ENCODE results near the gene MUC22. TPM values are rescaled to one million over a fixed set of nuclear protein-coding genes. Genes with fewer than 3 reads are reported as not detected.

Gene MUC22
- total and polyA plus RNA-seq, 4 donors = not detected

DNA sequence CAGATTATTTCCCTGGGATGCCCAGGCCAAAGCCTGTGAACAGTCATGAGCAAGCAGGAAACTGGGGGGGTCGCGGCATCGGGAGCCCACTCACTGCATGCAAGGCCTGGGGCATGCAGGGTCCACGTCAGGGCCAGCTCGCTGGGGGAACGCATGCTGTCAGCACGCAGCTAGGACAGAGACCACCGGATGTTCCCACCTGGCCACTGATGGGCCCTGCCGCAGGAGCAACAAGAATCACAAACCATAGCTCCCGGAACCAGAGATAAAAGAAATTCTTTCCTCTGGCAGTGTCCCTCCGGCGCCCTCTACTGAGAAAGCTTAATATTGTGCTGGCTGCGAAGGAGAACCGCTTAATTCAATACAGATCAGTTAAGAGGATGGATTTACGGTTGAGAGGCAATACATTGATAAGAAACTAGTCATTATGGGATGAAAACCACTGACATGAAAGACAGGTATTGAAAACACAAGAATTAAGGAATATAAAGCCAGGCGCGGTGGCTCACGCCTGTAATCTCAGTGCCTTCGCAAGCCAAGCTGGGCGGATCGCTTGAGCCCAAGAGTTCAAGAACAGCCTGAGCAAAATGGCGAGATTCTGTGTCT lies 69.5 kb downstream of the MUC22 start:
- H3K4me3 ChIP-seq (ENCODE audit: low read depth in 1 of 3, low read length in 3 of 3) = no peak overlapping the region

DNA sequence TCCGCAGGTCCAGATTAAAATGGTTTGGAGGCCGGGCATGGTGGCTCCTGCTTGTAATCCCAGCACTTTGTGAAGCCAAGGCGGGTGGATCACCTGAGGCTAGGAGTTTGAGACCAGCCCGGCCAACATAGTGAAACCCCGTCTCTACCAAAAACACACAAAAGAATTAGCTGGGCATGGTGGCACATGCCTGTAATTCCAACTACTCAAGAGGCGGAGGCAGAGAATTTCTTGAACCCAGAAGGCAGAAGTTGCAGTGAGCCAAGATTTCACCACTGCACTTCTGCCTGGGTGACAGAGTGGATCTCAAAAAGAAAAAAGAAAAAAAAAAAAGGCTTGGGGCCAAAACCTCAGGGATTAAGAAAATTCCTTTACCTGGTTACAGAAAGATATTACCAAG lies 71.6 kb downstream of the MUC22 start:
- peaks cover 0 to 1% (median 0%) of the 10 kb centered on the region in 4 donors for H3K4me1 ChIP-seq (ENCODE audit: control insufficient read depth in 4 of 4, insufficient read depth in 4 of 4, low read length in 3 of 4)
- 92% methylated on average over 6 of the region's 6 CpGs for WGBS
- no peaks in the 10 kb centered on the region for H3K9me3 ChIP-seq (ENCODE audit: control insufficient read depth in 4 of 4, low read length in 3 of 4)
- H3K9ac ChIP-seq (ENCODE audit: low read depth in 1 of 2, low read length in 2 of 2) = no peak overlapping the region
- H3K27me3 ChIP-seq (ENCODE audit: control insufficient read depth in 4 of 4, insufficient read depth in 4 of 4, low read length in 3 of 4) = no peaks in the 10 kb centered on the region
- no peak for DNase-seq (ENCODE audit: low spot score)
- no peak for TF ChIP-seq HNF4A (conservative IDR thresholded peaks at IDR 0.05)
- TF ChIP-seq HNF4G (IDR thresholded peaks at IDR 0.05) = no peak
- no peak overlapping the region for H3K27ac ChIP-seq (ENCODE audit: low read depth in 1 of 2, low read length in 2 of 2)
- H3K36me3 ChIP-seq (ENCODE audit: control insufficient read depth in 4 of 4, insufficient read depth in 3 of 4, low read depth in 1 of 4, low read length in 3 of 4) = no peaks in the 10 kb centered on the region
- no peak overlapping the region for H3K4me3 ChIP-seq (ENCODE audit: low read depth in 1 of 3, low read length in 3 of 3)

More for the DNA sequence above, 69.5 kb downstream of the MUC22 start:
- H3K4me1 ChIP-seq (ENCODE audit: control insufficient read depth in 4 of 4, insufficient read depth in 4 of 4, low read length in 3 of 4) = peaks cover 0 to 3% (median 0%) of the 10 kb centered on the region in 4 donors
- TF ChIP-seq CTCF (IDR thresholded peaks at IDR 0.05; ENCODE audit: low read depth, low read length, missing input control) = peak; percentile 78
- peak; percentile 82 to 88 for TF ChIP-seq RAD21 (IDR thresholded peaks at IDR 0.05)
- TF ChIP-seq RXRA (IDR thresholded peaks at IDR 0.05) = no peak
- H3K27me3 ChIP-seq (ENCODE audit: control insufficient read depth in 4 of 4, insufficient read depth in 4 of 4, low read length in 3 of 4) = no peaks in the 10 kb centered on the region
- H3K27ac ChIP-seq (ENCODE audit: low read depth in 1 of 2, low read length in 2 of 2) = no peak overlapping the region
- no peaks in the 10 kb centered on the region for H3K36me3 ChIP-seq (ENCODE audit: control insufficient read depth in 4 of 4, insufficient read depth in 3 of 4, low read depth in 1 of 4, low read length in 3 of 4)
- no peaks in the 10 kb centered on the region for H3K9me3 ChIP-seq (ENCODE audit: control insufficient read depth in 4 of 4, low read length in 3 of 4)
- no peak overlapping the region for H3K9ac ChIP-seq (ENCODE audit: low read depth in 1 of 2, low read length in 2 of 2)
- 24% methylated on average over 22 of the region's 22 CpGs for WGBS
- DNase-seq (ENCODE audit: low spot score) = peak; percentile 48

DNA sequence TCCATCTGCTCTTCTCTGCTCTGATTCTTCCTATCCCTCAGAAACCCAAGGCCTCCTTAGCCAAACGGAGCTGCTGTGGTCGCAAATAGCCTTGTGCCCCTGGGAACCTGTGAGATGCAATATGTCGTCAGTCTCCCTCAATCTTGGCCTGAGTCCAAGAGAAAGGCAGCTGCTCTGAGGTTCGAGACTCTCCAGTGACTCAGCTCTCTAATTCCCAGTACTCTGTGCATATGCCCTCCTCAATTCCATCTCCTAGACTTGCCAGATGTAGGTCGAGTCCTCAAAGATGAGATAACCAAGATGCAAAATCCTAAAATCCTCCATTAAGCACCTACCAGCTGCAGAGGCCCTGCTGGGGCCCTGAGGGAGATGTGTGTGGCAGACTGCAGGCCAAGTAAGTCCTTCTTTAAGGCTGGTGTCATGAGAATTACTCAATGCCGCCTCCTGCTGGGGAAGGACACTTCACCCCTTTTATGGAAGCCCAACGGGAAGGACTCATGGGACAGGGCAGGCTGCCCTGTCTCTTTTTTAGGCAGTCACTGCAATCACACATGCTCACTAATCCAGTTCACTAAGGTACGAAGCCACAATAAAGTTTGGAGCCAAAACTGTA lies 73.6 kb downstream of the MUC22 start:
- Histone ChIP-seq H3K27me3 (ENCODE audit: control insufficient read depth in 4 of 4, insufficient read depth in 4 of 4, low read length in 3 of 4) (no peaks in the 10 kb centered on the region), H3K9ac (ENCODE audit: low read depth in 1 of 2, low read length in 2 of 2) (no peak overlapping the region), H3K9me3 (ENCODE audit: control insufficient read depth in 4 of 4, low read length in 3 of 4) (no peaks in the 10 kb centered on the region), H3K4me3 (ENCODE audit: low read depth in 1 of 3, low read length in 3 of 3) (no peak overlapping the region), H3K36me3 (ENCODE audit: control insufficient read depth in 4 of 4, insufficient read depth in 3 of 4, low read depth in 1 of 4, low read length in 3 of 4) (no peaks in the 10 kb centered on the region), H3K4me1 (ENCODE audit: control insufficient read depth in 4 of 4, insufficient read depth in 4 of 4, low read length in 3 of 4) (peaks cover 0 to 1% (median 0%) of the 10 kb centered on the region in 4 donors), H3K27ac (ENCODE audit: low read depth in 1 of 2, low read length in 2 of 2) (no peak overlapping the region)
- TF ChIP-seq MAX (IDR thresholded peaks at IDR 0.05) = no peak
- peak in 1 of 2 donors; percentile 16 for TF ChIP-seq RAD21 (IDR thresholded peaks at IDR 0.05)
- no peak for TF ChIP-seq RXRA (IDR thresholded peaks at IDR 0.05)
- WGBS = 63% methylated on average over 8 of the region's 8 CpGs
- no peak for DNase-seq (ENCODE audit: low spot score)

Small RNA genes lying within 50 kb of the gene (small RNA-seq; reads per million reads assigned to genes)
- not detected for gene RNU6-1133P

Other genes with a start within 250 kb of the MUC22 start
- 1 to 10 TPM; 4.0 to 5.3 TPM for gene DDR1, start 126.0 kb upstream of the MUC22 start, total RNA-seq
- 1 to 10 TPM; 1.2 to 4.8 TPM for gene DDR1, start 126.0 kb upstream of the MUC22 start, polyA plus RNA-seq
- gene GTF2H4, start 102.3 kb upstream of the MUC22 start, total RNA-seq = 10 to 100 TPM; 11.0 to 13.6 TPM
- 10 to 100 TPM in 1 of 2 donors, 1 to 10 TPM in 1; 6.2 to 15.8 TPM for gene GTF2H4, start 102.3 kb upstream of the MUC22 start, polyA plus RNA-seq
- gene VARS2, start 96.2 kb upstream of the MUC22 start, total RNA-seq = 10 to 100 TPM; 10.2 to 23.3 TPM
- gene VARS2, start 96.2 kb upstream of the MUC22 start, polyA plus RNA-seq = 10 to 100 TPM in 1 of 2 donors, 1 to 10 TPM in 1; 9.4 to 22.4 TPM
- not detected for gene SFTA2, start 78.3 kb upstream of the MUC22 start, total RNA-seq
- gene SFTA2, start 78.3 kb upstream of the MUC22 start, polyA plus RNA-seq = under 1 TPM in 1 of 2 donors, not detected in 1; 0.60 TPM
- gene MUCL3, start 69.5 kb upstream of the MUC22 start, total RNA-seq = under 1 TPM in 1 of 2 donors, not detected in 1; under 0.01 TPM
- not detected for gene MUCL3, start 69.5 kb upstream of the MUC22 start, polyA plus RNA-seq
- not detected for gene MUC21, start 26.8 kb upstream of the MUC22 start, total RNA-seq
- under 1 TPM in 1 of 2 donors, not detected in 1; 0.02 TPM for gene MUC21, start 26.8 kb upstream of the MUC22 start, polyA plus RNA-seq
- gene C6orf15, start 102.1 kb downstream of the MUC22 start, total RNA-seq = not detected
- not detected for gene C6orf15, start 102.1 kb downstream of the MUC22 start, polyA plus RNA-seq
- under 1 TPM in 1 of 2 donors, not detected in 1; under 0.01 TPM for gene PSORS1C1, start 104.3 kb downstream of the MUC22 start, total RNA-seq
- gene PSORS1C1, start 104.3 kb downstream of the MUC22 start, polyA plus RNA-seq = under 1 TPM in 1 of 2 donors, not detected in 1; 0.08 TPM
- gene CDSN, start 110.0 kb downstream of the MUC22 start, total RNA-seq = not detected
- gene CDSN, start 110.0 kb downstream of the MUC22 start, polyA plus RNA-seq = not detected
- not detected for gene PSORS1C2, start 128.6 kb downstream of the MUC22 start, total RNA-seq
- gene PSORS1C2, start 128.6 kb downstream of the MUC22 start, polyA plus RNA-seq = not detected
- gene CCHCR1, start 147.3 kb downstream of the MUC22 start, total RNA-seq = 1 to 10 TPM; 6.9 to 9.9 TPM
- gene CCHCR1, start 147.3 kb downstream of the MUC22 start, polyA plus RNA-seq = 1 to 10 TPM; 3.1 to 5.6 TPM
- 10 to 100 TPM in 1 of 2 donors, under 1 TPM in 1; 0.67 to 16.8 TPM for gene TCF19, start 148.1 kb downstream of the MUC22 start, total RNA-seq
- 1 to 10 TPM in 1 of 2 donors, under 1 TPM in 1; 0.63 to 3.4 TPM for gene TCF19, start 148.1 kb downstream of the MUC22 start, polyA plus RNA-seq
- gene POU5F1, start 160.2 kb downstream of the MUC22 start, total RNA-seq = 1 to 10 TPM in 1 of 2 donors, not detected in 1; 3.2 TPM
- under 1 TPM in 1 of 2 donors, not detected in 1; 0.32 TPM for gene POU5F1, start 160.2 kb downstream of the MUC22 start, polyA plus RNA-seq

Data from liver (tissue), 10 donors.